Astrocyte of the spinal cord (primary cell): ENCODE measurements around the gene BHLHE41.

Experiments used
- DNase-seq: peaks from one replicate; pipeline ENCODE4 v3.0.0; 2011; ENCODE audit warnings: low read depth, low spot score
- H3K4me3 ChIP-seq: 2 replicates; pipeline ENCODE4 v1.5.1; 2011; ENCODE audit warnings: low read depth, mild to moderate bottlenecking, low read length, moderate library complexity
- in situ Hi-C: cut with HindIII; loops from 2 replicates; pipeline ENCODE4 v1.10.0; 2017; ENCODE audit warnings: low sequenced_read_pairs
- TF ChIP-seq, protein P1 (sequence below): IDR thresholded peaks from 2 replicates; pipeline ENCODE4 v1.5.1; 2012; ENCODE audit warnings: low read depth, mild to moderate bottlenecking, low read length, inconsistent platforms

Gene BHLHE41

DNA sequence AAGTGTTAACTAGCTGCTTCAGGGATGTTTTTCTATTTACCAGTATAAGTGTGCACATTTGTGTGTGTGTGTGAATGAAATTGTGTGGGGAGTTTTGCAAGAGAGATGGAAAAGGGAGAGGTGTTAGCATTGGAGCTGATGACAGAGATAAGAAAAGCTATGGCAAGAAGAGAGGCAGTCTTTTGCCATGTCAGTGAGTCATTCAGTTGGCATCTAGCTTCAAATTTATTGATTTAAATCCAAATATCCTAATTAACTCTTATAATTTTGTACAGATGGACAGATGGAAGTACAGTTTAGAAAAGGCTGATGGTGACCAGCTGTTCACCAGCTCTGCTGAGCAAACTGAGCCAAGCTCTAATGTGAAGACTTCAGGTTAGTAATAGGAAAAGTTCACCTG is 3.3 kb upstream of the BHLHE41 start:
- H3K4me3 ChIP-seq: no peak overlapping the region
- TF ChIP-seq, protein P1, sequence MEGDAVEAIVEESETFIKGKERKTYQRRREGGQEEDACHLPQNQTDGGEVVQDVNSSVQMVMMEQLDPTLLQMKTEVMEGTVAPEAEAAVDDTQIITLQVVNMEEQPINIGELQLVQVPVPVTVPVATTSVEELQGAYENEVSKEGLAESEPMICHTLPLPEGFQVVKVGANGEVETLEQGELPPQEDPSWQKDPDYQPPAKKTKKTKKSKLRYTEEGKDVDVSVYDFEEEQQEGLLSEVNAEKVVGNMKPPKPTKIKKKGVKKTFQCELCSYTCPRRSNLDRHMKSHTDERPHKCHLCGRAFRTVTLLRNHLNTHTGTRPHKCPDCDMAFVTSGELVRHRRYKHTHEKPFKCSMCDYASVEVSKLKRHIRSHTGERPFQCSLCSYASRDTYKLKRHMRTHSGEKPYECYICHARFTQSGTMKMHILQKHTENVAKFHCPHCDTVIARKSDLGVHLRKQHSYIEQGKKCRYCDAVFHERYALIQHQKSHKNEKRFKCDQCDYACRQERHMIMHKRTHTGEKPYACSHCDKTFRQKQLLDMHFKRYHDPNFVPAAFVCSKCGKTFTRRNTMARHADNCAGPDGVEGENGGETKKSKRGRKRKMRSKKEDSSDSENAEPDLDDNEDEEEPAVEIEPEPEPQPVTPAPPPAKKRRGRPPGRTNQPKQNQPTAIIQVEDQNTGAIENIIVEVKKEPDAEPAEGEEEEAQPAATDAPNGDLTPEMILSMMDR: no peak
- DNase-seq: no peak
- in situ Hi-C loops: no loop called here

DNA sequence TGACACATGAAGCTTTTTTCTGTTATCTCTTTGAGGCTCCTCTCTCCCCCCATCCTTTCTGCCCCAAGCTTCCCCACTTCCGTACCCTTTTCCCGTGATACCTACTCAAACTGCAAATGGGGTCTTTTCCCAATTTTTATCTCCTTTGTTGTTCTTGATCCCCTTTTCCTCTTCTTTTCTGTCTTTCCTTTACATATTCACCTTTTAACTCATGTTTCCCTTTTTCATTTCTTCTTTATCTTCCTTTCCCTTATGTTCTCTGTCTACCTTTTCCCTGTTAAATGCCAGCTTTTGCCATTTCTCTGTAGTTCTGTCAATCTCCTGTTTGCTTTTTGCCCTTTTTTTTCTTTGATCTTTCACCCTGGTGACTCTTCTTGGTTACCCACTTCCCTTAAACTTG is 2.6 kb upstream of the BHLHE41 start:
- in situ Hi-C loops: no loop called here
- DNase-seq: no peak
- TF ChIP-seq, protein P1: no peak
- H3K4me3 ChIP-seq: no peak overlapping the region

DNA sequence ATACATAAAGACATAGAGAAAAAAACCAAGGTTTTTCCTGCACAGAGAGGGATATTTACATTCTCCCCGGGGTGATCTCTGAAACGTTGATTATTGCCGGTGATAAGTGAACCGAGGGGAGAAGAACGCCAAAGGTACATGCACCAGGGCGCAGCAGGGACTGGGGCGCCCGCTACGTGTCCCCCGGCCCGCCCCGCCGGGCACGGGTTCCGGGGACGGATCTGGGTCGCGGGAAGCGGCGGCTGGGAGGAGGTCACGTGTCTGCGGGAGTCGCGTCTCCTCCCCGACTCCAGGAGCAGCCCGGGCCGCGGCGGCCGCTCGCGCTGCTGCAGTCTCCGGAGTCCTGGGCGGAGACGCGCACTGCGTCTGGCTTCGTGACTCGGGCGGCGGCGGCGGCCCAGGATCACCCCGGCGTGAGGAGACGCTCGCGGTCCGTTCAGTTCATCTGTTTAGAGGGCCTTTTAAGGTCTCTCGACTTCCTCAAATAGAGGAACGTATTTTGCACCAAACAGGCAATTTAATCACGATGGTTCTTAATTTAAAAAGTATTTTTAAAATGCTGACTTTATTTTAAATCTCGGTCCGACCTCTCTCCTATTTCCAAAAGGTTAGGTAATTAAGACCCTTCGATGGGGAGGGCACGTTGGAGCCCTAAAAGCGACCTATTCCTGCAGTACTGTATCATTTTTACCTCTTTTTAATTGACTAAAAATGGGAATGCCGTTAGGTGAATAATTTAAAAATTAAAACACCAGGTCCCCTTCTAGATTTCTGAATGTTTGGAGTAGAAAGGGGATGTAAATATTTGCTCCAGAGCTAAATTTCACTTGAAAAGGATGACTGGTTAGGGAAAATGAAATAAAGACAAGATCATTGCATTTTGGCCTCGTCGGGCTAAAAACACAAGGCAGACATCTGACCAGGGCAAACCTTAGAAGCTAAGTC is 1.8 kb upstream of the BHLHE41 start:
- TF ChIP-seq, protein P1: peak; percentile 20
- in situ Hi-C loops: no loop called here
- H3K4me3 ChIP-seq: peak overlapping the region; percentile 64
- peak; percentile 83 for DNase-seq

DNA sequence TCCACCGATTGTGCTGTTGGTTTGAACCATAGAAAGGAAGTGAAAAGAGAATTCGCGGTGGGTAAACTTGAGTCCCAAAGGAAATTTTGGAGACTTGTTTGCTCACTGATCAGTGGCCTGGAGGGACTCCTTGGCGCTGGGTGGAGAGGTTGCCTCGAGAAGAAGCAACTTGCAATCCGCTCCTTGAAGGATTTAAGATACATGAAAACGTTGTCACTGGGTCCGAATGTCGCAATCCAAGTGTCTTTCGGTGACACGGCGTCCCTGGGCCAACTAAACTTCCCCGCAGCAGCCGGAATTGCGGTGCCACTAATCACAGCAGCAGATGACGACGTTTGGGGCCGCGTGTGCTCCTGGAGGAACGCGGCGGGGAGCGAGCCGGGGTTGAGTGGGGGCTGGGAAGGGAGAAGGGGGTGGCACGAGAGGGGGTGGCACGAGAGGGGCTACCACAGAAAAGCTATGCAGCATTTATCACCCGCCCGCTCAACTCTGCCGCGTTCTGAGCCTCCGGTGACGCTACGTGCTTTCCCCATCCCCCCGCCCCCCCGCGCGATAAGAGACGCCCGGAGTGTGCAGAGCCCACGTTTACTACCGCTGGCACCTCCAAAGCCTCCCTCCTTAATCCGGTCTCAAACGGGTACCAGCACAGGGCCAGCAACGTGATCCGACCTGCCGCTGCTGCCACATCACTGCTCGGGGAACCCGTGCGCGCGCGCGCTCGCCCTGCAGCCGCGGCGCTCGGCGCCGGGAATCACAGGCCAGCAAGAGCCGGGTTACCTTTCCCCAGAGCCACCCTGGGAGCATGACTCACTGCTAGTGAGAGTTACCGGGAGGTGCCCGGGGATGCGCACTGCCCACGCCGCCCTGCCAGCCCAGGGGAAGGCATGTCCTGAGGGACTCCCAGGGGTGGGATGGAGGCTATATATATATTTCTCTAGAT is 833 bp upstream of the BHLHE41 start:
- peak overlapping the region; percentile 64 for H3K4me3 ChIP-seq
- DNase-seq: peak; percentile 75
- TF ChIP-seq, protein P1: no peak
- in situ Hi-C loops: no loop called here

DNA sequence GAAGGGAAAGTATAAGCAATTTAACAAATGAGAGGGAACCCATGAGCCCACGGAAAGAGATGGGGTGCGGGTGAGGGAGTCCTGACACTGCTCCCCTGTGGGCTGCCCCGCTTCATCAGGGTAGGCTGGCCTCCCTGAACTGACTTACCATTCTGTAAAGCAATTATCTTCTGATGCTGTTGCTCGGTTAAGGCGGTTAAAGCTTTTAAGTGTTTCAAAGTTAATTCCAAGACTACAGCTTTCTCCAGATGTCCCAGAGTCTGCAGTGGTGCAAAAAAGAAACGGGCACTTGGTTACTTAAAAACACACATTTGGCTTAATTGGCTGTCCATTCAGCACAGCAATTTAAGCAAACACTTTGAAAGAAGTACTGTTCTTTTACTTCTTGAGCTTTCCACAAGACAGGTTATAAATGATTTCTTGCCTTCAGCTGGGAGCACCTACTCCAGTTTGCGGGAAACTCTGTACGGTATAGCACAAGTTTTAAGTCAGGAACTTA is 1.3 kb downstream of the BHLHE41 start:
- in situ Hi-C loops: no loop called here
- DNase-seq: no peak
- TF ChIP-seq, protein P1: no peak
- peak overlapping the region; percentile 64 for H3K4me3 ChIP-seq
